ENCODE measurements around the gene ACOT12. TPM values are rescaled to one million over a fixed set of nuclear protein-coding genes. Genes with fewer than 3 reads are reported as not detected.
"Not testable (repeated sequence)": the region's sequence is repeated elsewhere in the genome, so short reads cannot be mapped to it uniquely, and the experiment has no call there.

Gene ACOT12
- polyA plus RNA-seq, 3 donors: not detected

DNA sequence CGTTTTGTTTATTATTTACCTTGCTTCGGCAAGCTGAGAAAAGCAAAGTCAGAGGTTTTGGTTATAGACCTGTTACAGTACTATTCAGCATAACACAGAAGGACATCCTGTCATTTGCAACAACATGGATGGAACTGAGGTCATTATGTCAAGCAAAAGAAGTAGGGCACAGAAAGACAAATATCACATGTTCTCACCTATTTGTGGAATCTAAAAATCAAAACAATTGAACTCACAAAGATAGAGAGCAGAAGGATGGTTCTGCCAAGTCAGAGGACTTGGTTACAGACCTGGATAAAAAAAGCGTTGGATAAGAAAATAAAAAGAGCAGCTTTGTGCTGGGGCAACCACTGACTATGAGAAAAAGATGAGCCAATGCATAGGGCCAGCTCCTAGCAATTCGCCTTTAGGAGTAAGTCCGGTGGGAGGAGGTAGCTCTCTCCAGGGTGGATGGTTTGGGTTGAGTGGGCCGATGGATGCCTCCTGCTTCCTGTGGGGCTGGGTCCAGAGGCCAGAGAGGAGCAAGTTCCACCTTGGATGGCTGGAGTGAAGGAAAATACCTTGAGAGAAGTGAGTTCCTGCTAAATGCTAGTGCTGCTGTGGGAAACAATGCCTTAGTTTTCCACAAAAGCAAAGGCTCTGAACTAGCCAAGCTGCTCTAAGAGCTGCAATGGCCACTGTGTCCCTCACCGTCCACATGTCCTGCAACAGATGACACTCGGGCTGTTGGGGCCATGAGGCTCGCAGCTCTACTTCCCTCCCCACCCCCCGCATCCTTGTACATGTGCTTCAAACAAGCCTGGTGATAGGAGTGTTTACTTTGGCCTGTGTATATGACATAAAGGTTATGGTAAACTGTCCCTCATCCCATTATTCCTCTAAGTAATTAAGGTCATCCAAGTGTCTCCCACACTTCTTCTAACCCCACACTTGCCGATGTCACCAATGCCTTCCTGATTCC lies 38.4 kb downstream of the ACOT12 start:
- WGBS, 3 donors: 75 to 89% (median 86%) methylated on average over 11 of the region's 11 CpGs
- no peak overlapping the region for H3K27ac ChIP-seq (ENCODE audit: low read depth, low read length)

DNA sequence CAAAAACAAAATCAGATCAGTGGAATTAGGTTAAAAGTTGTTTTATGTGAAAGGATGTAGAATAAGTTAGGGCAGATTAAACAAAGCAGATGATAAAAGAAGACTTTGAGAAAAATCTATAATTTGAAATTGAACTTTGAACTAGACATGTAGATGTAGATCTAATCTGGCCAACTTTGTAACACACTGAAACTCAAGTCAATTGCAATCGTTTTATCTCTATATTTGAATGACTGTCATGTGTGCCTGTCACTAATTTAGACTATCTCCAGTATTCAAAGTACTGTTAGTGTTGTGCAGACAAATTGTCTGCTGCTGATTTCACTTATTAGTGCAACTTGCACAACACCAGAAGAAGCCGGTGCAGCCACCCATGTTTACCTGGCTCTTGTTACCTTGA lies 39.8 kb downstream of the ACOT12 start:
- WGBS, 3 donors: 53 to 79% (median 79%) methylated on average over 2 of the region's 2 CpGs
- no peak overlapping the region for H3K27ac ChIP-seq (ENCODE audit: low read depth, low read length)

DNA sequence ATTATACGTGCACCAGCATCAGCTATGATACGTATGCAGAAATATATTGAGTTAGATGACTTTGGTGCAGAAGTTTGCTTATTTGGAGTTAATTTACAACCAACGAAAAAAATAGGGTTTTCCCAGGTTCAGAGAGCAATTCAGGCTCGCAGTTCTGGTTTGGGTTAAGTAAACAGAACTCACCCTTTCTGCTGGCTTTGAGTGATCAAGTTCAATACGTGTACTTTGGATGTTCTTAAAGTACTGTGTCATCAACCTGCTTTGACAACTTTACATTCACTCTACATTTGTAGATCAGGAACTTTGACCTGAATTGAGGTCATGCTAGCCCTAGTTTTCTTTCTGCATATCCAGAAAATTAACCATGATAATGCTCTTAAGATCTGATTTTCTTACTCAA lies 40.7 kb downstream of the ACOT12 start:
- whole genome bisulfite sequencing, 3 donors: 28 to 67% (median 66%) methylated on average over 5 of the region's 5 CpGs
- H3K27ac ChIP-seq (ENCODE audit: low read depth, low read length): no peak overlapping the region

DNA sequence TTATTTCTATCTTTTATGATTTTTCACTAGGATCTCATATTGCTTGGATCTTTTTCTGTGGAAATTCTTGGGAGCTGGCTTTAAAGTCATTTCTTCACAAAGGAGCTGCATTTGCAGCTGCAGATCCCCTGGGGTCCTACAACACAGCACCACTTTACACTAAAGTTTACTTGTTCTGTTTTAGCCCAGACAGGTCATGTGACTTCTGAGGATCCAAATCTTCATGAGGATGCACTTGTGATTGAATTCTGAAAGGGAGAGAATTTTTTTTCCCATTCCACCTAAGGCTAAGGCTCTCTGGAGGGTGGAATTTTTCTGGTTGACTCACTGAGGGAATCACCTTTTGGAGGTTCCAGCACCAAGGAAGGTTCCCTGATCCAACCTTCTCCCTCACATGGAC lies 43.4 kb downstream of the ACOT12 start:
- H3K27ac ChIP-seq (ENCODE audit: low read depth, low read length): no peak overlapping the region

DNA sequence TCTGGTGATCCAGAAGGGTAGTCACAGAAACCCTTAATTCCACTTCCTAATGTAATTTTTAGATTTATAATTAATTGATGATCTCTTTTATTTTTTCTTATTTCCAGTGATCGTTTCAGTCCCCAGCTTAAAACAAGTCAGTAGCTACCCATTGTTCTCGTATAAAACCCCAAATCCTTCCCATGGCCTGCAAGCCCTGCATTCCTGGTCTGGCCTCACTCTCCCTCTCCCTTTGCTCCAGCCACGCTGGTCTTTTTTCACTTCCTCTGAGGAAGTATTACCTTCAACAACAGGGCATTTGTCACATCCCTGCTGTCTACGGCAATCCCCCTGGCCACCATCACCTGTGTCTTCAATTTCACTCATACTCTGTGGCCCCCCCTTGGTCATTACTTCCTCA lies 44.8 kb downstream of the ACOT12 start:
- WGBS, 3 donors: 58 to 64% (median 61%) methylated on average over 4 of the region's 4 CpGs
- H3K27ac ChIP-seq (ENCODE audit: low read depth, low read length): no peak overlapping the region

DNA sequence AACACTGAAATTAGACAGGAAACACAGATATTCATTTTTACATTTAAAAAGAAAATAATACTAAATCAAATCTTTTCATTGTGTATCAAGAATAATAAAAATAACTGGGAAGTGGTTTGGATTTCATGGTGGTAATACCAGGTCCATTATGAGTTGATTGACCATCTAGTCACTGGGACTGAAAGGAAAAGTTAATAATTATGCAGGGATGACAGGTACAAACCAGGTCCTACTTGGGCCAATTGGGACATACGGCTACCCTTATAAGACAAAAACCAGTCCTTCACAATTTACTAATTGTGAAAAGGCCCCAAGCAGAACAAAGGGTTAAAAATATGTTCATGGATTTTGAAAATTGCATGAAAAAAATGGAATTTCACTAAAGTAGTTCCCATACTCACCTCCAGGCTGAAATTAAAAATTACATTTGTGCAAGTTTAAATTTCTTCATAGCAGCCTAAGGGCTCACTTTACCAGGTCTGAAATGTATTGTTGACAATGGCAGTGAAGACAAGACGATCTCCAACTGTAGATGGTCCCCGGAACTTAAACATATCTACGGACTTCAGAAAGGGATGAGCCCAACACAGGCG lies 48.4 kb downstream of the ACOT12 start:
- H3K27ac ChIP-seq (ENCODE audit: low read depth, low read length): no peak overlapping the region
- WGBS, 3 donors: 87 to 92% (median 87%) methylated on average over 5 of the region's 5 CpGs

DNA sequence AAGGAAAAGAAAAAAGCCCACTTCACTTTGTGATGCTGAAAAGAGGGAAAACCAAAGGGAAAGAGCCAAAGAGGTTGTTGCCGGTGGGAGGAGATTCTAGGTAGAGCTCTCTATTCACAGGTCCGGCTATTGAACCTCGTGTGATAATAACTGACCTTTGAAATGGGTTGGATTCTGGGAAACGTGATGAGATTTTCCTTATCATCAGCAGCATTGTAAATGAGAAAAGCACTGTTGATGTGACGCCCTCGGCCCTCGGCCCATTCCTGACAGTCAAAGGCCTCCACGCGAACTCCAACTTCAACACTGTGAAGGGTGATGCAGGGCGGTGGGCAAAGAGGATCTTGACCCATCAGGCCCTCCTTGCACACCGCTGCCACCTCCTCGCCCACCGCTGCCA lies 49.2 kb downstream of the ACOT12 start:
- 83 to 93% (median 90%) methylated on average over 13 of the region's 13 CpGs for whole genome bisulfite sequencing, 3 donors
- H3K27ac ChIP-seq (ENCODE audit: low read depth, low read length): no peak overlapping the region

DNA sequence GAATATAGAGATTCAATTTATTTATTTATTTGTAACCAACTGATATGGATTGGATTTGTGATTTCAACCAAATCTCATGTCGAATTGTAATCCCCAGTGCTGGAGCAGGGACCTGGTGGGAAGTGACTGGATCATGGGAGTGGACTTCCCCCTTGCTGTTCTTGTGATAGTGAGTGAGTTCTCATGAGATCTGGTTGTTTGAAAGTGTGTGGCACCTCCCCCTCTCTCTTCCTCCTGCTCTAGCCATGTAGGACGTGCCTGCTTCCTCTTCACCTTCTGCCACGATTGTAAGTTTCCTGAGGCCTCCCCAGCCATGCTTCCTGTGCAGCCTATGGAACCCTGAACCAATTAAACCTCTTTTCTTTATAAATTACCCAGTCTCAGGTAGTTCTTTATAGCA lies 55.7 kb downstream of the ACOT12 start:
- not testable (repeated sequence) for H3K27ac ChIP-seq (ENCODE audit: low read depth, low read length)
- WGBS, 3 donors: 42 to 64% (median 59%) methylated on average over 3 of the region's 3 CpGs

DNA sequence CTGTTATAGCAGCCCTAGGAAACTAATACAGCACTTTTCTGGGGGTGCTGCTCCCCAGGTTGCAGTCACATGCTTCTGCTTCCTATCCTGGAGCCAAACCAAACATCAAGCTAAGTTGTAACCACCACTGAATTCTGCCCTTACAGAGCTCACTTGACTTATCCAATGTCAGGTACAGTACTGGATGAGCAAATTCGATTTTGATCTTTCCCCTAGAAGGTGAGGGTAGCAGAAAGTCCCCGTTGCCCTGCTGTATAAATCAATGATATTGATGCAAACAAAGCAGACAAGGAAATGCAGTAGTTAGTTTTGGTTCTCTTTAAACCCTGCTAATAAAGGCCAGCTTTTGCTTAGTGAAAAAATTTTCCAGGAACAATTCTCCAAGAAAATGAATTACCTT lies 56.1 kb downstream of the ACOT12 start:
- 46 to 86% (median 81%) methylated on average over 2 of the region's 2 CpGs for WGBS, 3 donors
- H3K27ac ChIP-seq (ENCODE audit: low read depth, low read length): no peak overlapping the region

DNA sequence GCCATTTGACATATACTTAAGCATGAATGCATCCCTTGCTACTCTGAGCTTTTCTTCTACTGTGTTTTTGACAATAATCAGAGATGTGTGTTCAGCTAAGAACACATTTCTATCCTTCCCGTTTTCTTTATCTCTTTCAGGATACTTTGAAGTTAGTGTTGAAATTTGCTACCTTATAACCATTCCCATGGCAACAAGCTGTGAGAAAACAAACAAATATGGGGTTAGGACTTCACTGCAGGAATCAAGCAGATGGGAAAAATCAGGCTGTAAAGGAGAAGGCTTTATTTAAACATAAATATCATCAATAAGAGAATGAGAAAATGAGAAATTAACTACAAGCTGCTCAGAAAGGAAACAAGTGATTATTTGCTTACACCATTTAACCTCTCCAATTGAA lies 57.4 kb downstream of the ACOT12 start:
- no peak overlapping the region for H3K27ac ChIP-seq (ENCODE audit: low read depth, low read length)
- 16 to 49% (median 40%) methylated on average over 1 of the region's 1 CpG for WGBS, 3 donors

DNA sequence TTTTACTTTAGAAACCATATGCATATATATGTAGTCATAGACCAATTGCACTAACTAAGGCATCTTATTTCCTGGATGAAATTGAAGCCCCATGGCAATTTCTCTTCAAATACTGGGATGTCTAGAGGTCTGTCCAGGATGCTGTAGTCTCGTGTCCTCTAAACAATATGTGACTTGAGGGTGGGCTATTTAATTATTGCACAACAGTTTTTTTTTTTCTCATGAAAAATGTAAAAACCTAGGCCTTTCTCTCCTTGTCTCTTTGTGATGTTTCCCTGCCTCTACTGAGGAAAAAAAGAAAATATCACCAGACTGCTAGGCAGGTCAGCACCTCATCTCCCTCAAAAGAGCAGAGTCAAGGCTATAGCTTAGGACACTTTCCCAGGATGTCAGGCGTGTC lies 58.0 kb downstream of the ACOT12 start:
- WGBS, 3 donors: 78 to 87% (median 83%) methylated on average over 2 of the region's 2 CpGs

DNA sequence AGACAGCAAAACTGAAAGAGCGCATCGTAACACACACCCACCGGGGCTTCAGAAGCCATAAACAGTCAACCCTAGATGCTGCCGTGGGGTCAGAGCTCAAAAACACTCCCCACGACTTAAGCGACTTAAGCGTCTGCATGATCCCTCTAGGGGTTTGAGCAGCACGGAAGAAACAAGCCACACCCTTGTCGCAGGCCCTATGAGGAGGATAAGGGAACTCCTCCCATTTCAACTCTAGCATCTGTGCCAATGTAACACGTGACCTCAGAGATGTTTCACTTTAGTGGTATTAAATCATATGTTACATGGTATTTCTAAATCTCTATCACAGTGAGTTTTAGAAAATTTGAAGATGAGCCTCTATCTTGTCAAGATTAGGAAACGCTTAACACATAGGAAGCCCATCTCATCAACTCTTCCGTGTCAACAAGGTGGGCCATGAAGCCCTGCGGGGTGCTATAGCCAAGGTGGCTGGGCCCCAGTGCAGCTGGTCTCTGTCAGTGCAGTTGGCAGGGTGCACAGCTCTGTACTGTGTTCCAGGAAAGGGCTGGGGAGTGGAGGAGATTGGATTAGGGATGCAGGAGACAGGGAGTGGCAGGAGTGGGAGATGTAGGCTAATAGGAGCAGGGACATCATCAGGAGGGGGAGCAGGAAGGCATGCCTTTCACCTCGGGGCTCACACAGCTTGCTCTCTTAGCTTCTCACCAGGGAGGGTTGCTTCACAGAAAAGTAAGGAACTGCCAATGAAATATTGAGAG lies 59.5 kb downstream of the ACOT12 start:
- 48 to 73% (median 55%) methylated on average over 14 of the region's 14 CpGs for WGBS, 3 donors
- no peak overlapping the region for H3K27ac ChIP-seq (ENCODE audit: low read depth, low read length)

More for the DNA sequence above, 58.0 kb downstream of the ACOT12 start:
- no peak overlapping the region for H3K27ac ChIP-seq (ENCODE audit: low read depth, low read length)

DNA sequence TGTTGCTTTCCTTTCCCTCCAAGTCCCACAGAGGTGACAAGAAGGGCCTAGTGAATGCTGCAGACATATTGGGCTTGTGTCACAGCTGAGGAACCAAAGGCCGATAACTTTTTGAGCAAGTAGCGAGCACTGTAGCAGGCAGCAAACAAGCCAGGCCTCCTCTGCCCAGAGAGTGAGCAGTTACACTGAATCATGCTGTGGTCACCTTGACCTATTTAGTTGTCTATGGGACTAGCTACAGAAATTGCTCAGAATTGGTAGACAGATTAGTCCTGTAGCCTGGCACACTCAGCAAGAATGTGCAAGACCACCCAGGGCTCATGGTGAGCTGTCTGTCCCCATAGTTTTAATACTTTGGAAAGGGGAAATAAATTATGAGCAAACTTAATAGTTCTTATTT lies 67.4 kb downstream of the ACOT12 start:
- 95 to 100% (median 99%) methylated on average over 2 of the region's 2 CpGs for WGBS, 3 donors
- H3K27ac ChIP-seq (ENCODE audit: low read depth, low read length): no peak overlapping the region

DNA sequence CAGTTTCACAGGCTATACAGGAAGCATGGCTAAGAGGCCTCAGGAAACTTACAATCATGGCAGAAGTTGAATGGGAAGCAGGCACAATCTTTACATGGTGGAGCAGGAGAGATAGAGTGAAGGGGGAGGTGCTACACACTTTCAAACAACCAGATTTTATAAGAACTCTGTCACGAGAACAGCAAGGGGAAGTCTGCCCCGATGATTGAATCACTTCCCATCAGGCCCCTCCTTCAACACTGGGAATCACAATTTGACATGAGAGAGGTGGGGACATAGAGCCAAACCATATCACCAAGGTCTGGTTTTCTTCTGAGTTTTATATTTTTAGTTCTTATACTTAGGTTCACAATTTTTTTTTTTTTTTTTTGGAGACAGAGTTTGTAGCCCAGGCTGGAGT lies 76.4 kb downstream of the ACOT12 start:
- no peak overlapping the region for H3K27ac ChIP-seq (ENCODE audit: low read depth, low read length)
- 39 to 79% (median 47%) methylated on average over 2 of the region's 2 CpGs for WGBS, 3 donors

DNA sequence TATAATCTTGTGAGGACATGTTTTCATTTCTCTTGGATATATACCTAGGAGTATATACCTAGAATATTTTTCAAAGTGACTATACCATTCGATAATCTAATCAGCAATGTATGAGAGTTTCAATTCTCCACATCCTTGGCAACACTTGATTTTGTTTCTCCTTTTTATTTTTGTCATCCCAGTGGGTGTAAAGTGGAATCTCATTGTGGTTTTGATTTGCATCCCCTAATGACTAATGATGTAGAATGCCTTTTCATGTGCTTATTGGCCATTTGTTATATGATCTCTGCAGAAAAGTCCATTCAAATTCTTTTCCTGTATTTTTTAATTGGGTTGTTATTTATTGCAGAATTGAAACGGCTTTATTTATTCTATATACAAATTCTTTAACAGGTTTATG lies 77.4 kb downstream of the ACOT12 start:
- 82 to 90% (median 87%) methylated on average over 2 of the region's 2 CpGs for WGBS, 3 donors
- H3K27ac ChIP-seq (ENCODE audit: low read depth, low read length): no peak overlapping the region

DNA sequence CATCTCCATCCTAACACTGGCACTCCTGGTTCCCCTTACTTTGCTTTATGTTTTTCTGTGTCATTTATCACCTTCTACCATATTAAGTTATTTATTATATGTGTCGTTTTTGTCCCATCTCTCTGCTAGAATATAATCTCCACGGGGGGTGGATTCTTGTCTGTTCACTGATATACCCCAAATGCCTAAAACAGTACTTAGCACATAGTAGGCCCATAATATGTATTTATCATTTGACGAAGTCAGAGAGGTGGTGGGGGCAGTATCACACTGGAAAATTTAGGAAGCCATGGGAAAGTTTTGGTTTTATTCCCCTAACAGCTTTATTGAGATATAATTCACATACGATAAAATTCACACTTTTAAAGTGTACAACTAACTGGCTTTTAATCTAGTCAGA lies 78.1 kb downstream of the ACOT12 start:
- no peak overlapping the region for H3K27ac ChIP-seq (ENCODE audit: low read depth, low read length)
- WGBS, 3 donors: 87 to 95% (median 90%) methylated on average over 4 of the region's 4 CpGs

DNA sequence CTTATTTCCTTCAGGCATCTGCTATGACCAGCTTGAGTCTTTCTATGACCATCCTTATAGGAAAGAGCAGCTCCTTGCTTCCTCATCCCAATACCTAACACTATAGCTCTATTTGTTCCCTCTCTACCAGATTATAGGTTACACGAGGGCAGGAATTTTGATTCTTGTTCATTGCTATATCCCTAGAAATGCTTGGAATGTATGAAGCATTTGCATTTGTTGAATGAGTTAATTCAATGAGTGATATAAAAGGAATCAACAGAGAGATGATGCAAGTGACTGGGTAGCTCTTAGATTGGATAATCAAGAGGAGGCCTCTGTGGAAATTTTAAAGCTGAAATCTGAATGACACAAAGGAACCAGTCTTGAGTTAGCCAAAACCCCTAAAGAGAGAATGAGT lies 78.6 kb downstream of the ACOT12 start:
- WGBS, 3 donors: 74 to 93% (median 87%) methylated on average over 1 of the region's 1 CpG
- H3K27ac ChIP-seq (ENCODE audit: low read depth, low read length): no peak overlapping the region

DNA sequence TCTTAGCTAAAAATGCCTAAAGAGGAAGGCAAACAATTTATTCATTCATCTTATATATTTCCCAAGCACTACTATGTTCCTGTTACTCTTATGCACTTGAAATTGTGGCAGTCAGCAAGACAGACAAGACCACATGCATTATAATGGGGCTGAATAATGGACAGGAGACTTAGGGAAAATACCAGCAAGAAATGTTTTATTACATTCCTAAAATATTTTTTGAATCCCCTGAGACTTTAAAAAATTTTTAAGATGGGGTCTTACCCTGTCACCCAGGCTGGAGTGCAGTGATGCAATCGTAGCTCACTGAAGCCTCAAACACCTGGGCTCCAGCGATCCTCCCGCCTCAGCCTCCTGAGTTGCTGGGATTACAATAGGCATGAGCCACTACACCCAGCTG lies 79.4 kb downstream of the ACOT12 start:
- H3K27ac ChIP-seq (ENCODE audit: low read depth, low read length): no peak overlapping the region
- WGBS, 3 donors: 91 to 96% (median 92%) methylated on average over 3 of the region's 3 CpGs

DNA sequence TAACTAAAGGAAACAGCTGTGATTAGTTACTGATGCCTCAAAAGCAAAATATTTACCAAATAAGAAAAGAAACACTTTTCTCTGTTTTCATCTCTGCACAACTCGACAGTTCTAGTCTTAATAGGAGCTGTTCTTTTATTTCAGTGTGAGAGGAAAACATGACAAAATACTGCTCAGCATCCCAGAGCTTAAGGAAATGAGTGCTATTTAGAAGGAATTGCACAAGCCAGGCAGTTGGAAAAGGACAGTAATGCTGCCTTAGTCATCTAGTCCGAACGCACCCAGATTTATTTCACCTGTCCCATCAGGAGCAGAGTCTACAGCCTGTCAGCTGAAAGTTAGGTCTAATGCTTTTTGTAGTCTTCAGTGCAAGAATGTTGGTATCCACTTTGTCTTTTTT lies 80.2 kb downstream of the ACOT12 start:
- no peak overlapping the region for H3K27ac ChIP-seq (ENCODE audit: low read depth, low read length)
- WGBS, 3 donors: 93 to 99% (median 97%) methylated on average over 3 of the region's 3 CpGs
